HEK293 (cell line): ENCODE measurements around the gene AGR2.

Experiments used
- CTCF ChIA-PET: fragments of 350-600 bp; formaldehyde crosslinking; extraction: SDS; loops from one replicate; lab custom pipeline; 2021; ENCODE audit warnings: antibody characterized with exemption; lab: Yijun Ruan, JAX
- POLR2A ChIA-PET: fragments of 300-600 bp; formaldehyde crosslinking; extraction: SDS; loops from one replicate; lab custom pipeline; 2020; ENCODE audit warnings: antibody characterized with exemption, inconsistent platforms; lab: Yijun Ruan, JAX
- H3K27ac ChIP-seq: fragments of 200-500 bp; sonication (Bioruptor generic); 2 replicates; pipeline ENCODE4 v1.5.1; 2014; ENCODE audit warnings: low read depth, low read length, control low read depth, inconsistent platforms; ENCODE audit errors: extremely low read depth
- H3K36me3 ChIP-seq, 2 experiments: fragments of 200-500 bp in 1 of 2; sonication (Bioruptor generic) in 1 of 2; 1 replicate in 1 of 2; 2 replicates in 1 of 2; pipeline ENCODE4 v1.5.1; 2014 to 2017; ENCODE audit warnings: inconsistent platforms in 2 of 2, low read length in 2 of 2; ENCODE audit not compliant: control insufficient read depth in 2 of 2, insufficient read depth in 1 of 2
- H3K4me1 ChIP-seq: fragments of 200-500 bp; sonication (Bioruptor generic); 2 replicates; pipeline ENCODE4 v1.5.1; 2014; ENCODE audit warnings: mild to moderate bottlenecking, low read length, inconsistent platforms; ENCODE audit not compliant: control insufficient read depth, insufficient read depth
- H3K4me3 ChIP-seq: 2 replicates; pipeline ENCODE4 v1.5.1; 2011; ENCODE audit warnings: low read depth, mild to moderate bottlenecking, control low read depth, low read length, moderate library complexity
- H3K9me3 ChIP-seq: fragments of 200-500 bp; sonication (Bioruptor generic); 2 replicates; pipeline ENCODE4 v1.5.1; 2014; ENCODE audit warnings: low read depth, low read length, inconsistent platforms; ENCODE audit not compliant: control insufficient read depth, insufficient read depth
- CTCF ChIP-seq: fragments of 450-650 bp; formaldehyde crosslinking; IDR thresholded peaks from 2 replicates; pipeline ENCODE4 v1.5.1; 2016; ENCODE audit warnings: missing biosample characterization, missing genetic modification characterization
- KLF7 ChIP-seq: fragments of 450-650 bp; formaldehyde crosslinking; IDR thresholded peaks from 2 replicates; pipeline ENCODE4 v1.5.1; 2016; ENCODE audit warnings: missing biosample characterization, missing genetic modification characterization, borderline replicate concordance
- KLF8 ChIP-seq: fragments of 450-650 bp; formaldehyde crosslinking; IDR thresholded peaks from 2 replicates; pipeline ENCODE4 v1.5.1; 2016; ENCODE audit warnings: missing biosample characterization, missing genetic modification characterization
- PRDM2 ChIP-seq: fragments of 450-650 bp; formaldehyde crosslinking; IDR thresholded peaks from 2 replicates; pipeline ENCODE4 v1.5.1; 2016; ENCODE audit warnings: missing biosample characterization, missing genetic modification characterization, borderline replicate concordance
- SCRT1 ChIP-seq: fragments of 450-650 bp; formaldehyde crosslinking; IDR thresholded peaks from 2 replicates; pipeline ENCODE4 v1.5.1; 2016; ENCODE audit warnings: missing biosample characterization, missing genetic modification characterization, borderline replicate concordance
- ZBTB8A ChIP-seq: fragments of 450-650 bp; formaldehyde crosslinking; IDR thresholded peaks from 2 replicates; pipeline ENCODE4 v1.5.1; 2016; ENCODE audit warnings: missing biosample characterization, missing genetic modification characterization
- ZNF211 ChIP-seq: fragments of 450-650 bp; formaldehyde crosslinking; IDR thresholded peaks from 2 replicates; pipeline ENCODE4 v1.5.1; 2016; ENCODE audit warnings: low read depth, missing biosample characterization, missing genetic modification characterization
- ZNF223 ChIP-seq: fragments of 450-650 bp; formaldehyde crosslinking; IDR thresholded peaks from 2 replicates; pipeline ENCODE4 v1.5.1; 2016; ENCODE audit warnings: missing biosample characterization, missing genetic modification characterization
- ZNF24 ChIP-seq: fragments of 450-650 bp; formaldehyde crosslinking; IDR thresholded peaks from 2 replicates; pipeline ENCODE4 v1.5.1; 2016; ENCODE audit warnings: missing biosample characterization, missing genetic modification characterization
- ZNF311 ChIP-seq: fragments of 450-650 bp; formaldehyde crosslinking; IDR thresholded peaks from 2 replicates; pipeline ENCODE4 v1.5.1; 2017; ENCODE audit warnings: missing biosample characterization, missing genetic modification characterization, borderline replicate concordance
- ZNF341 ChIP-seq: fragments of 450-650 bp; formaldehyde crosslinking; IDR thresholded peaks from 2 replicates; pipeline ENCODE4; 2016; ENCODE audit warnings: low read depth, missing biosample characterization, missing genetic modification characterization
- ZNF426 ChIP-seq: fragments of 450-650 bp; formaldehyde crosslinking; IDR thresholded peaks from 2 replicates; pipeline ENCODE4 v1.5.1; 2017; ENCODE audit warnings: missing biosample characterization, missing genetic modification characterization, mild to moderate bottlenecking, inconsistent platforms, moderate library complexity
- ZNF521 ChIP-seq: fragments of 450-650 bp; formaldehyde crosslinking; IDR thresholded peaks from 2 replicates; pipeline ENCODE4 v1.5.1; 2017; ENCODE audit warnings: missing biosample characterization, mild to moderate bottlenecking, missing genetic modification characterization
- ZNF600 ChIP-seq: fragments of 450-650 bp; formaldehyde crosslinking; IDR thresholded peaks from 2 replicates; pipeline ENCODE4 v1.5.1; 2016; ENCODE audit warnings: missing biosample characterization, missing genetic modification characterization
- ZNF670 ChIP-seq: fragments of 450-650 bp; formaldehyde crosslinking; IDR thresholded peaks from 2 replicates; pipeline ENCODE4 v1.5.1; 2016; ENCODE audit warnings: missing biosample characterization, missing genetic modification characterization, low read depth
- ZNF768 ChIP-seq: fragments of 450-650 bp; formaldehyde crosslinking; IDR thresholded peaks from 2 replicates; pipeline ENCODE4 v1.5.1; 2018; ENCODE audit warnings: missing biosample characterization, mild to moderate bottlenecking, missing genetic modification characterization
- TF ChIP-seq, protein P1 (sequence below): fragments of 450-650 bp; formaldehyde crosslinking; IDR thresholded peaks from 2 replicates; pipeline ENCODE4 v1.5.1; 2016; ENCODE audit warnings: missing biosample characterization, missing genetic modification characterization
- TF ChIP-seq, protein P2 (sequence below): fragments of 450-650 bp; IDR thresholded peaks from 2 replicates; pipeline ENCODE4 v1.5.1; 2018; ENCODE audit warnings: missing biosample characterization, mild to moderate bottlenecking, missing genetic modification characterization
- TF ChIP-seq, protein P3 (sequence below): fragments of 450-650 bp; formaldehyde crosslinking; conservative IDR thresholded peaks from 2 replicates; pipeline ENCODE4 v1.5.1; 2016; ENCODE audit warnings: low read depth, missing biosample characterization, missing genetic modification characterization

Gene AGR2

DNA sequence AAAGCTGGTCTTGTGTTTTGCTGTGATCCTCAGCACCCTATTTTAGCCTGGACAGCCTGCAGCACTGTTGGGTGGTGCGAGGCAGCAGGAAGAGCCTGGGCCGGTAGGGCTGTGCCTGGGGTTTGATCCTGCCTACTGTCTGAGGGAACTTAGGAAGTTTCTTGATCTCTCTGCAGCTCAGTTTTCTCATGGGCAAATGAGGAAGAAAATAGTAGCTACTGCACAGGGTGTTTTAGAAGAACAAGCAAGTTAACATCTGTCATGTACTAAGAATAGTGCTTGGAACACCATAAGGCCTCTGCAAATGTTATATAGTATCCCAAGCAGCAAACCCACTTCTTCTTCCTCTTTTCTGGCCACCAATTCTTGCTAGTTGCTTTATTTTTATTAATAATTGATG, 12.0 kb upstream of the AGR2 start:
- H3K9me3 ChIP-seq, result no peaks in the 10 kb centered on the region
- ChIA-PET CTCF (no interaction called here), POLR2A (no interaction called here)
- no peaks in the 10 kb centered on the region for H3K36me3 ChIP-seq
- H3K4me1 ChIP-seq, result no peaks in the 10 kb centered on the region
- no peak overlapping the region for H3K27ac ChIP-seq
- no peak overlapping the region for H3K4me3 ChIP-seq
- peak; percentile 31; the same call in 1 of the 2 replicates for TF ChIP-seq ZNF341 (tag by site-specific recombination)
- no peak for TF ChIP-seq ZNF24 (tag by site-specific recombination)
- TF ChIP-seq ZNF211 (tag by site-specific recombination), result no peak
- TF ChIP-seq, all 188 proteins: peak for 1

GRCh38 chr7:16815001-16815400, 10.2 kb upstream of the AGR2 start:
- POLR2A ChIA-PET, result no interaction called here
- H3K4me1 ChIP-seq, result peaks cover 7% of the 10 kb centered on the region
- CTCF ChIA-PET, result no interaction called here
- H3K36me3 ChIP-seq, result no peaks in the 10 kb centered on the region
- H3K4me3 ChIP-seq, result no peak overlapping the region
- no peak overlapping the region for H3K27ac ChIP-seq
- H3K9me3 ChIP-seq, result no peaks in the 10 kb centered on the region
- no peak for TF ChIP-seq ZNF768 (tag by site-specific recombination)
- no peak for TF ChIP-seq ZNF223
- no peak for TF ChIP-seq ZNF521 (tag by site-specific recombination)
- TF ChIP-seq, protein P1, sequence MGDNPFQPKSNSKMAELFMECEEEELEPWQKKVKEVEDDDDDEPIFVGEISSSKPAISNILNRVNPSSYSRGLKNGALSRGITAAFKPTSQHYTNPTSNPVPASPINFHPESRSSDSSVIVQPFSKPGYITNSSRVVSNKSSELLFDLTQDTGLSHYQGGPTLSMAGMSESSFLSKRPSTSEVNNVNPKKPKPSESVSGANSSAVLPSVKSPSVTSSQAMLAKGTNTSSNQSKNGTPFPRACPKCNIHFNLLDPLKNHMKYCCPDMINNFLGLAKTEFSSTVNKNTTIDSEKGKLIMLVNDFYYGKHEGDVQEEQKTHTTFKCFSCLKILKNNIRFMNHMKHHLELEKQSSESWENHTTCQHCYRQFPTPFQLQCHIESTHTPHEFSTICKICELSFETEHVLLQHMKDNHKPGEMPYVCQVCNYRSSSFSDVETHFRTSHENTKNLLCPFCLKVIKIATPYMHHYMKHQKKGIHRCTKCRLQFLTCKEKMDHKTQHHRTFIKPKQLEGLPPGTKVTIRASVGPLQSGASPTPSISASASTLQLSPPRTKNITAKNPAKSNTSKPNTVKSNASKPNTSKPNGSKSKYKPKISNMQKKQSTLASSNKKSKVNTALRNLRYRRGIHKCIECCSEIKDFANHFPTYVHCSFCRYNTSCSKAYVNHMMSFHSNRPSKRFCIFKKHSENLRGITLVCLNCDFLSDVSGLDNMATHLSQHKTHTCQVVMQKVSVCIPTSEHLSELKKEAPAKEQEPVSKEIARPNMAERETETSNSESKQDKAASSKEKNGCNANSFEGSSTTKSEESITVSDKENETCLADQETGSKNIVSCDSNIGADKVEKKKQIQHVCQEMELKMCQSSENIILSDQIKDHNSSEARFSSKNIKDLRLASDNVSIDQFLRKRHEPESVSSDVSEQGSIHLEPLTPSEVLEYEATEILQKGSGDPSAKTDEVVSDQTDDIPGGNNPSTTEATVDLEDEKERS (tag by site-specific recombination), result no peak
- TF ChIP-seq ZNF311 (tag by site-specific recombination), result no peak
- no peak for TF ChIP-seq ZNF600 (tag by site-specific recombination)
- TF ChIP-seq CTCF (tag by site-specific recombination), result no peak
- TF ChIP-seq ZNF670 (tag by site-specific recombination), result no peak
- TF ChIP-seq KLF8 (tag by site-specific recombination), result no peak
- TF ChIP-seq, protein P2, sequence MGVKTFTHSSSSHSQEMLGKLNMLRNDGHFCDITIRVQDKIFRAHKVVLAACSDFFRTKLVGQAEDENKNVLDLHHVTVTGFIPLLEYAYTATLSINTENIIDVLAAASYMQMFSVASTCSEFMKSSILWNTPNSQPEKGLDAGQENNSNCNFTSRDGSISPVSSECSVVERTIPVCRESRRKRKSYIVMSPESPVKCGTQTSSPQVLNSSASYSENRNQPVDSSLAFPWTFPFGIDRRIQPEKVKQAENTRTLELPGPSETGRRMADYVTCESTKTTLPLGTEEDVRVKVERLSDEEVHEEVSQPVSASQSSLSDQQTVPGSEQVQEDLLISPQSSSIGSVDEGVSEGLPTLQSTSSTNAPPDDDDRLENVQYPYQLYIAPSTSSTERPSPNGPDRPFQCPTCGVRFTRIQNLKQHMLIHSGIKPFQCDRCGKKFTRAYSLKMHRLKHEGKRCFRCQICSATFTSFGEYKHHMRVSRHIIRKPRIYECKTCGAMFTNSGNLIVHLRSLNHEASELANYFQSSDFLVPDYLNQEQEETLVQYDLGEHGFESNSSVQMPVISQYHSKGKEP (tag by site-specific recombination), result no peak
- TF ChIP-seq, protein P3, sequence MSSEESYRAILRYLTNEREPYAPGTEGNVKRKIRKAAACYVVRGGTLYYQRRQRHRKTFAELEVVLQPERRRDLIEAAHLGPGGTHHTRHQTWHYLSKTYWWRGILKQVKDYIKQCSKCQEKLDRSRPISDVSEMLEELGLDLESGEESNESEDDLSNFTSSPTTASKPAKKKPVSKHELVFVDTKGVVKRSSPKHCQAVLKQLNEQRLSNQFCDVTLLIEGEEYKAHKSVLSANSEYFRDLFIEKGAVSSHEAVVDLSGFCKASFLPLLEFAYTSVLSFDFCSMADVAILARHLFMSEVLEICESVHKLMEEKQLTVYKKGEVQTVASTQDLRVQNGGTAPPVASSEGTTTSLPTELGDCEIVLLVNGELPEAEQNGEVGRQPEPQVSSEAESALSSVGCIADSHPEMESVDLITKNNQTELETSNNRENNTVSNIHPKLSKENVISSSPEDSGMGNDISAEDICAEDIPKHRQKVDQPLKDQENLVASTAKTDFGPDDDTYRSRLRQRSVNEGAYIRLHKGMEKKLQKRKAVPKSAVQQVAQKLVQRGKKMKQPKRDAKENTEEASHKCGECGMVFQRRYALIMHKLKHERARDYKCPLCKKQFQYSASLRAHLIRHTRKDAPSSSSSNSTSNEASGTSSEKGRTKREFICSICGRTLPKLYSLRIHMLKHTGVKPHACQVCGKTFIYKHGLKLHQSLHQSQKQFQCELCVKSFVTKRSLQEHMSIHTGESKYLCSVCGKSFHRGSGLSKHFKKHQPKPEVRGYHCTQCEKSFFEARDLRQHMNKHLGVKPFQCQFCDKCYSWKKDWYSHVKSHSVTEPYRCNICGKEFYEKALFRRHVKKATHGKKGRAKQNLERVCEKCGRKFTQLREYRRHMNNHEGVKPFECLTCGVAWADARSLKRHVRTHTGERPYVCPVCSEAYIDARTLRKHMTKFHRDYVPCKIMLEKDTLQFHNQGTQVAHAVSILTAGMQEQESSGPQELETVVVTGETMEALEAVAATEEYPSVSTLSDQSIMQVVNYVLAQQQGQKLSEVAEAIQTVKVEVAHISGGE (tag by site-specific recombination), result no peak
- TF ChIP-seq ZBTB8A (tag by site-specific recombination), result no peak
- TF ChIP-seq PRDM2 (tag by site-specific recombination), result no peak
- no peak for TF ChIP-seq SCRT1 (tag by site-specific recombination)
- TF ChIP-seq ZNF426 (tag by site-specific recombination), result no peak
- no peak for TF ChIP-seq KLF7 (tag by site-specific recombination)
